NT2/D1 (cell line): ENCODE results near the gene CNN1.
"Not testable (repeated sequence)": the region's sequence is repeated elsewhere in the genome, so short reads cannot be mapped to it uniquely, and the experiment has no call there.

ENCODE experiments used
- DNase-seq: peaks from one replicate; pipeline ENCODE4 v3.0.0-alpha.2; 2011; ENCODE audit warnings: low read depth, low spot score
- H3K27me3 ChIP-seq: 2 replicates; pipeline ENCODE4 v1.6.0; 2011; ENCODE audit warnings: mild to moderate bottlenecking; ENCODE audit not compliant: insufficient read length, insufficient read depth
- H3K36me3 ChIP-seq: 2 replicates; pipeline ENCODE4 v1.6.1; 2011; ENCODE audit warnings: mild to moderate bottlenecking, low read length, mixed read lengths; ENCODE audit not compliant: insufficient read depth, insufficient read length
- H3K4me1 ChIP-seq: 2 replicates; pipeline ENCODE4 v1.5.1; 2011; ENCODE audit not compliant: insufficient read depth, insufficient read length
- H3K4me3 ChIP-seq: 2 replicates; pipeline ENCODE4 v1.5.1; 2011; ENCODE audit warnings: low read depth; ENCODE audit not compliant: insufficient read length
- H3K9ac ChIP-seq: 2 replicates; pipeline ENCODE4 v1.6.0; 2011; ENCODE audit warnings: low read depth; ENCODE audit not compliant: insufficient read length
- H3K9me3 ChIP-seq: 2 replicates; pipeline ENCODE4 v1.5.1; 2011; ENCODE audit warnings: mild to moderate bottlenecking, low read length; ENCODE audit not compliant: insufficient read depth
- SUZ12 ChIP-seq: IDR thresholded peaks from 2 replicates; pipeline ENCODE4 v1.6.1; 2011; ENCODE audit not compliant: insufficient read length, insufficient read depth; ENCODE audit errors: extremely low read depth
- YY1 ChIP-seq: IDR thresholded peaks from 2 replicates; pipeline ENCODE4 v1.6.1; 2011; ENCODE audit not compliant: insufficient read length, insufficient read depth
- ZNF274 ChIP-seq: IDR thresholded peaks from 2 replicates; pipeline ENCODE4 v1.6.1; 2011; ENCODE audit warnings: mild to moderate bottlenecking, low read depth, low read length

The CNN1 gene

DNA sequence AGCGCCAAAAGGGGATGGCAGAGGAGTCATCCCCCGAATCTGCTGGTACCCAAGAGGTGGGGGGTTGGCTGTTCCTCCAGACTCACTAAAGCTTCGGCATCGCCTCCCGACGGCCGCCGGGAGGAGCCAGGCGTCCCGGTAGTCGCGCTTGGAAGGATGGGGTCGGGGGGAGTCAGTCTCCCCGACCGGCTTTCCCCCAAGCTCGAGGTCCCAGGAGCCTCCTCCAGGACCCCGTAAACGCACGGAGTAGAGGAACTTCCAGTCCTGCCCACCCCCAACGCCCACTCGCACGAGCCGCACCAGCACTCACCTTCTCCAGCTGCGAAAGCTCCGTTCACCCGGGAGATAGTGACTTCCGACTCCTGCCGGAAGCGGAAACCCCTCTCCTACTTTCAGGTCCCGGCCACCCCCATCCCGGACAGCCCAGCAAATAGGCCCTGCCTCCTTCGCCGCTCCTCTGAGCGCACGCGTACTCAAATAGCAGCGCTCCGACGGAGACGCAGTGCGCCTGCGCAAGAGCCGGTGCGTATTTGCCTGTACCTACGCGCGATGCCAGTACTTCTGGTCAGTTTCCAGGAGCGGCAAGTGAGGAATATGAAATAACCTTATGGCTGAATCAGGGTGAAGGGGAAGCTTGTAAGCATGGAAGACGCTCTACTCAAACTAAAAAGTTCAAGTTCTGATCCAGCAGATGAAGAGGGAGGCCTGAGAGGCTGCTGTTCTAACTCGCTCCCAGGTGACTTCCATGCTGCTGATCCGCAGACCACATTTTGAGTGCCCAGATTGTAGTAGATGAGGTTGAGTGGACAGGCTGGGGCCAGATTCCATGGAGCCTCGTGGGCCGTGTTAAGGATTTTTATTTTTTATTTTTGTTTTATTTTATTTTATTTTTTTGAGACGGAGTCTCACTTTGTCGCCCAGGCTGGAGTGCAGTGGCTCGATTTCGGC is 20.5 kb downstream of the CNN1 start, which contains the start of gene ELOF1:
ELOF1 (minus strand) TSS at position 350 of the 948 bp plus-strand sequence. CDS start 4,883 bp downstream, outside the sequence.
- Histone ChIP-seq H3K4me1 (peaks cover 3% of the 10 kb centered on the region), H3K4me3 (peak within 1 kb of the TSS; percentile 99), H3K27me3 (no peaks in the 10 kb centered on the region), H3K9ac (peak within 1 kb of the TSS; percentile 99), H3K9me3 (no peaks in the 10 kb centered on the region), H3K36me3 (peaks cover 33% of the 10 kb centered on the region)
- no peak for TF ChIP-seq SUZ12
- no peak for TF ChIP-seq ZNF274
- no peak for TF ChIP-seq YY1
- DNase-seq, result peak; percentile 99

DNA sequence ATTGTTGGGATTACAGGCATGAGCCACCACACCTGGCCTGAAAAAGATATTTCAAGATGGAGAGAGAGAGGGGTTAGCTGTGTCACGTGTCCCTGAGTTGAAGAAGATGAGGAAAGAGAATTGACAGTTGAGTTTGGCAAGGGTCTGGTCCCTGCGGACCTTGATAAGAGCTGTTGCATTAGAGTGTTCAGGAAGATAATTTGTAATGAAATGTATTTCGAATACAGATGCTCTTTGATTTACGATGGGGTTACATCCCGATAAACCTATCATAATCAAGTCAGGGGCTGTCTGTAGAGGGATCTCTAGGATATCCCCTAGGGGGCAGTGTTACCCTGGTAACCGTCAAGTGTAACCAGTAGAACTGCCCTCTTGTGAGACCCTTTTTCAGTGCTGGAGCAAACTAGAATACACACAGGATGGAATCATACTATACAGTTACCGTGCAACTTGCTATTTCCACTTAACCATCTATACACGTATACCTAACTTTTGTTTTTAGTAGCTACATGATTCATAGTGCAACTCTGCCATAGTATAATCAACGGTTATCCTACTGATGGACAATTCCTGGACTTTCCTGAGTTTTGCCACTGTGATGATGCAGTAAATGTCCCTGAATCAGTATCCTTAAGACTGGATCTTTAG is 21.9 kb downstream of the CNN1 start:
- peaks cover 21% of the 10 kb centered on the region for H3K36me3 ChIP-seq
- no peak overlapping the region for H3K9ac ChIP-seq
- DNase-seq, result peak; percentile 80
- no peak overlapping the region for H3K4me3 ChIP-seq
- TF ChIP-seq YY1 (no peak), SUZ12 (no peak), ZNF274 (no peak)
- H3K4me1 ChIP-seq, result peaks cover 3% of the 10 kb centered on the region
- H3K9me3 ChIP-seq, result no peaks in the 10 kb centered on the region
- H3K27me3 ChIP-seq, result no peaks in the 10 kb centered on the region

DNA sequence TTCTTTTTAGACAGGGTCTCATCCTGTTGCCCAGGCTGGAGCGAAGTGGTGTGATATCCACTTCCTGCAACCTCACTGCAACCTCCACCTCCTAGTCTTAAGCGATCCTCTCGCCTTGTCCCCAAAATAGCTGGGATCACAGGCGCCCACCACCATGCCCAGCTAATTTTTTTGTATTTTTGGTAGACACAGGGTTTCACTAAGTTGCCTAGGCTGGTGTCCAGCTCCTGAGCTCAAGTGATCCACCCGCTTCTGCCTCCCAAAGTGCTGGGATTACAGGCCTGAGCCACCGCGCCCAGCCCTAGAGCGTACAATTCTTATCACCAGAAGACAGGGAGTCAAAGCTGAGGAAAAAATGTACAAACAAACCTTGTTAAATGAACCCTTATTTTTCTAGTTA is 24.9 kb downstream of the CNN1 start:
- Histone ChIP-seq H3K4me3 (no peak overlapping the region), H3K9ac (no peak overlapping the region), H3K27me3 (no peaks in the 10 kb centered on the region), H3K36me3 (no peaks in the 10 kb centered on the region), H3K9me3 (no peaks in the 10 kb centered on the region), H3K4me1 (no peaks in the 10 kb centered on the region)
- TF ChIP-seq YY1 (no peak), SUZ12 (no peak), ZNF274 (no peak)
- no peak for DNase-seq

DNA sequence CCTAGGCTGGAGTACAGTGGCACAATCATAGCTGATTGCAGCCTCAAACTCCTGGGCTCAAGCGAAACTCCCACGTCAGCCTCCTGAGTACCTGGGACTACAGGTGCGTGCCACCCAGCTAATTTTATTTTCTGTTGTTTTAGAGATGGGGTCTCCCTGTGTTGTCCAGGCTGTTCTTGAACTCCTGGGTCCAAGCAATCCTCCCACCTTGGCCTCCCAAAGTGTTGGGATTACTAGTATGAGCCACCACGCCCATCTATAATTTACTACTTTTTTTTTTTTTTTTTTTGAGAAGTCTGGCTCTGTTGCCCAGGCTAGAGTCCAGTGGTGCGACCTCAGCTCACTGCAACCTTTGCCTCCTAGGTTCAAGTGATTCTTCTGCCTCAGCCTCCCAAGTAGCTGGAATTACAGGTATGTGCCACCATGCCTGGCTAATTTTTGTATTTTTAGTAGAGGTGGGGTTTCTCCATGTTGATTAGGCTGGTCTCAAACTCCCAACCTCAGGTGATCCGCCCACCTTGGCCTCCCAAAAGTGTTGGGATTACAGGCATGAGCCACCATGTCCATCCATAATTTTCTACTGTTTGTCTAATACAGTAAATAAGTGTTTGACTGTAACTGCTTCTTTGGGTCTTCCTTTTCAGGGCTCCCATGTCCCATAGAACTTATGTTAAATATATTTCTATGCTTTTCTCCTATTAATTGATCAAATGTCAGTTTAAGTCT is 25.6 kb downstream of the CNN1 start:
- H3K4me1 ChIP-seq, H3K9ac ChIP-seq, H3K4me3 ChIP-seq, H3K27me3 ChIP-seq, DNase-seq, H3K9me3 ChIP-seq, H3K36me3 ChIP-seq: not testable (repeated sequence)

DNA sequence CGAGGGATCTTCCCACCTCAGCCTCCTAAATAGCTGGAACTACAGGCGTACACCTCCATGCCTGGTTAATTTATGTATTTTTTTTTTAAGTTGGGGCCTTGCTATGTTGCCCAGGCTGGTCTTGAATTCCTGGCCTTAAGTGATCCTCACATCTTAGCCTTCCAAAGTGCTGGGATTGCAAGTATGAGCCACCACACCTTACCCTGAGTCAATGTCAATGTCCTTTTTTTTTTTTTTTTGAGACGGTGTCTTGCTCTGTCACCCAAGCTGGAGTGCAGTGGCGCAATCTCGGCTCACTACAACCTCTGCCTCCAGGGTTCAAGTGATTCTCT is 27.0 kb downstream of the CNN1 start:
- H3K9ac ChIP-seq, H3K4me1 ChIP-seq, H3K27me3 ChIP-seq, DNase-seq, H3K9me3 ChIP-seq, H3K4me3 ChIP-seq, H3K36me3 ChIP-seq: not testable (repeated sequence)

DNA sequence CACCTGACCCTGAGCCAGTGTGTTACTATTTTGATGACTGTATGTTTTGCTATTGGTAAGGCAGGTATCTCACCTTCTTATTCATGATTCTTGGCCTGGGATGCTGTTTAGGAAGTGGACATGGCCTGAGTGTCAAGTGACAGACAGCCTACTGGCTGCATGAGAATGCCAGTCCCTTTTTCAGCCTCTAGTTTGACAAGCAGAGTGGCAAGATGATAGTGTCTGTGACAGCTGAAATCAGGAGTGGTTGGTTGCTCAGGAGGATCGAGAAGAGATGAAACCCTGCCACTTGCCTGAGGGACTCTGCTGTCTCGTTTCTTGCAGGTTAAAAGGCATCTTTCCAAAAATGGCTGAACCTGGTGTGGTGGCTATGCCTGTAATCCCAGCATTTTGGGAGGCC is 27.5 kb downstream of the CNN1 start:
- DNase-seq, result no peak
- Histone ChIP-seq H3K9ac (no peak overlapping the region), H3K9me3 (no peaks in the 10 kb centered on the region), H3K36me3 (no peaks in the 10 kb centered on the region), H3K4me1 (no peaks in the 10 kb centered on the region), H3K4me3 (no peak overlapping the region), H3K27me3 (no peaks in the 10 kb centered on the region)
- TF ChIP-seq YY1 (no peak), SUZ12 (no peak), ZNF274 (no peak)

DNA sequence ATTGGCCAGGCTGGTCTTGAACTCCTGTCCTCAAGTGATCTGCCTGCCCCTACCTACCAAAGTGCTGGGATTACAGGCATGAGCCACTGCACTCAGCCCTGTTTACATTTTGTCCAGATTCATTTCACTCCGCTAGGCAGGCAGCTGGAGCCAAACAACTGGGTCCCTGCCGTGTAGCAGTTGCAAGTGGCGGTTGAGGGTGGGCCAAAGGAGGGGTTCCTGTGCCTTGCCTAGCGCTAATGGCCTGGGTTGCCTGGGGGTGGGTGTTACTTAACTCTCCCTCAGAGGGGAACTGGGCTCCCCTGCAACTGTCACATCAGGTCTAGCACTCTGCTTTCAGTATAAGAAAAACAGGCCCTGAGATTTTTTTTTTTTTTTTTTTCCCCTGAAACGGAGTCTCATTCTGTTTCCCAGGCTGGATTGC is 31.4 kb downstream of the CNN1 start:
- Histone ChIP-seq H3K9ac (peak overlapping the region; percentile 43), H3K36me3 (no peaks in the 10 kb centered on the region), H3K4me3 (no peak overlapping the region), H3K4me1 (no peaks in the 10 kb centered on the region), H3K9me3 (no peaks in the 10 kb centered on the region), H3K27me3 (no peaks in the 10 kb centered on the region)
- TF ChIP-seq YY1 (no peak), SUZ12 (no peak), ZNF274 (no peak)
- DNase-seq, result no peak

DNA sequence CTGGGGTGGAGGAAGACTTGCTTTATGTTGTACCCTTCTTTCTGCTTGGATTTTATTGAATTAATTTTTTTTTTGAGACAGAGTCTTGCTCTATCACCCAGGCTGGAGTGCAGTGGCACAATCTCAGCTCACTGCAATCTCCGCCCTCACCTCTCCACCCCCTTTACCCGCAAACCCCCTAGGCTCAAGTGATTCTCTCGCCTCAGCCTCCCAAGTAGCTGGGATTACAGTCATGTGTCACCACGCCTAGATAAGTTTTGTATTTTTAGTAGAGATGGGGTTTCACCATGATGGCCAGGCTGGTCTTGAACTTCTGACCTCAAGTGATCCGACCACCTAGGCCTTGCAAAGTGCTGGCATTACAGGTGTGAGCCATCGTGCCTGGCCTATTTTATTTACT is 34.7 kb downstream of the CNN1 start:
- H3K27me3 ChIP-seq, H3K9ac ChIP-seq, H3K9me3 ChIP-seq, H3K36me3 ChIP-seq, DNase-seq, H3K4me1 ChIP-seq, H3K4me3 ChIP-seq: not testable (repeated sequence)

DNA sequence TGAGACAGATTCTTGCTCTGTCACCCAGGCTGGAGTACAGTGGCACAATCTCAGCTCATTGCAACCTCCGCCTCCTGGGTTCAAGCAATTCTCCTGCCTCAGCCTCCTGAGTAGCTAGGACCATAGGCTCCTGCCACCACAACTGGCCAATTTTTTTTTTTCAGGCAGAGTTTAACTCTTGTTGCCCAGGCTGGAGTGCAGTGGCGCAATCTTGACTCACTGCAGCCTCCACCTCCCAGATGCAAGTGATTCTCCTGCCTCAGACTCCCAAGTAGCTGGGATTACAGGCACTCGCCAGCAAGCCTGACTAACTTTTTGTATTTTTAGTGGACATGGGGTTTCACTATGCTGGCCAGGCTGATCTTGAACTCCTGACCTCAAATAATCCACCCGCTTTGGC is 35.1 kb downstream of the CNN1 start:
- H3K27me3 ChIP-seq, H3K9me3 ChIP-seq, H3K4me3 ChIP-seq, DNase-seq, H3K36me3 ChIP-seq, H3K9ac ChIP-seq, H3K4me1 ChIP-seq: not testable (repeated sequence)
